ENCODE measurements around the gene LRRC56. TPM values are rescaled to one million over a fixed set of nuclear protein-coding genes. Genes with fewer than 3 reads are reported as not detected.

The LRRC56 gene
- total RNA-seq, 5 donors from 2014 or later (not counting 1 experiment from before 2014, with no cell fraction given), result 3.4 to 6.1 (median 5.6) TPM

DNA sequence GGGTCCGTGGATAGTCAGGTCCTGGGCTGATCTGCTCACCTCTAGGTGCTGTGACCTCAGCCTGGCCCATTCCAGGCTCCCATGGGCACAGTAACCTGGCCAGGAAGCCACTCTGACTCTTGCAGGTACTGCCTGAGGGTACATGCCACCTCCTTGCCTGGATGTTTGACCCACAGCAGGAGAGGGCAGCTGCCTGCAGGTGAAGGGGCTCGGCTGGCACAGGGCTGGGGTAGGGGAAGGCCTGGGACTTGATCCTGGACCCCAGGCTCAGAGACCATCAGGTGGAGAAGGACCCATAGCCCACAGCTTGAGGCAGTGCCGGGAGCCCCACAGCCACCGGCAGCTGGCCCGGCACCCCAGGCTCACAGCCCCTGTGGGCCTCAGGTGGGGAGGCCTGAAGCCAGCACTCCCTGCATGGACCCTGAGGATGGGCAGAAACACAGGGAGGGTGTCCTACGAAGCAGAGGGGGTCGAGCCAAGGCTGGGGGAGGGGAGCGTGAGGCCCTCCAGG lies 2.7 kb downstream of the LRRC56 start:
- Histone ChIP-seq H3K27ac (ENCODE audit: low read length) (no peak overlapping the region), H3K9me3 (no peaks in the 10 kb centered on the region), H3K4me3 (ENCODE audit: control insufficient read depth in 1 of 2, extremely low read depth in 1 of 2, low read length in 1 of 2) (no peak overlapping the region), H3K27me3 (replicated peaks in 1 of 2; ENCODE audit: control insufficient read depth in 2 of 2, extremely low read depth in 1 of 2, insufficient read depth in 2 of 2, low read length in 1 of 2) (peaks cover 0 to 3% of the 10 kb centered on the region in 2 experiments), H3K36me3 (ENCODE audit: control insufficient read depth in 2 of 2, extremely low read depth in 1 of 2, insufficient read depth in 1 of 2, low read length in 1 of 2) (peaks cover 0 to 4% of the 10 kb centered on the region in 2 donors), H3K4me1 (ENCODE audit: control insufficient read depth in 1 of 2, extremely low read depth in 1 of 2, insufficient read depth in 2 of 2, low read length in 2 of 2) (peaks cover 11 to 28% of the 10 kb centered on the region in 2 experiments)
- no peak overlapping the region for H3K4me3 Mint-ChIP-seq
- 86% methylated on average over 8 of the region's 8 CpGs for WGBS (ENCODE audit: insufficient coverage)
- ChIA-PET CTCF (no interaction called here), POLR2A (no interaction called here)
- peak in 1 of 35 experiments; percentile 7 for DNase-seq
- no peaks in the 10 kb centered on the region for H3K36me3 Mint-ChIP-seq
- no peaks in the 10 kb centered on the region for H3K9me3 Mint-ChIP-seq
- ATAC-seq (replicated peaks in 1 of 4), result no peak
- H3K4me1 Mint-ChIP-seq, result peaks cover 5 to 23% (median 20%) of the 10 kb centered on the region in 3 donors
- no peak overlapping the region for H3K27ac Mint-ChIP-seq
- no peaks in the 10 kb centered on the region for H3K27me3 Mint-ChIP-seq

DNA sequence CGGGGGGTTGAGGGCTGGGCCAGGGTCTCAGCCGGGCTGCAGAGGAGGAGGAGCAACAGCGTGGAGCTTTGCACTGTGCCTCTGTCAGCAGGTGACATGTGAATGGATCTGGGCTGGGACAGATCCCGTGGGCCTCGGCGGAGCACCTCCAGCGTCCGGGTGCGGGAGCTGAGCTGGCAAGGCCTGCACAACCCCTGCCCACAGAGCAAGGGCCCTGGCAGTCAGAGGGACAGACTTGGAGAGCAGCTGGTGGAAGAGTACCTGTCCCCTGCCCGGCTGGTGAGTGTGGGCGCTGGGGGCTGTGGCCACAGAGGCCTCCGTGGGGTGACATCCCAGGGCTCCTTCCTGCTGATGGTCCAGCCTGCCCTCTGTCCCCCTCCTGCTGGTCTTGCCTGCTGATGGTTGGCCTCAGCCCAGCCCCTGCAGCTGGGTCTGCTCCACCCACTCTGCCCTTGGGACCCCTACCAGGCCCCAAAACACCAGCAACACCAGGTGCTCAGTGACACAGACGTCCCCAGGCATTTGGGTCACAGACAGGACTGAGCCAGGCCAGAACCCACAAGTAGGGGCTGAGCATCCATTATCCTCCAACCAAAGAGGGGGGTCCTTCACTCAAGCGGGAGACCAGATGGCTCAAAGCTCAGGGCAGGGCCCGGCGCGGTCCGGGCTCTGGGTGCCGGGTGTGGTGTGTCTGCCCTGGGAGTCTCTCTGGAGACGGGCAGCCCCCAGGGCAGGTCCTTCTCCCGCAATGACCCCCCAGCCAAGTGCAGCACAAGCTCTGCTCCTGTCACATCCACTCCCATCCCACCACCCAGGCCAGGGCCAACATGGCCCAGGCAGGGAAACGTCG lies 3.5 kb downstream of the LRRC56 start:
- H3K4me1 ChIP-seq (ENCODE audit: control insufficient read depth in 1 of 2, extremely low read depth in 1 of 2, insufficient read depth in 2 of 2, low read length in 2 of 2), result peaks cover 11 to 28% of the 10 kb centered on the region in 2 experiments
- ATAC-seq (replicated peaks in 1 of 4) (no peak), DNase-seq (peak in 1 of 35 experiments; percentile 1)
- Mint-ChIP-seq H3K4me1 (peaks cover 5 to 23% (median 20%) of the 10 kb centered on the region in 3 donors), H3K4me3 (no peak overlapping the region), H3K9me3 (no peaks in the 10 kb centered on the region), H3K36me3 (no peaks in the 10 kb centered on the region), H3K27ac (no peak overlapping the region), H3K27me3 (no peaks in the 10 kb centered on the region)
- H3K36me3 ChIP-seq (ENCODE audit: control insufficient read depth in 2 of 2, extremely low read depth in 1 of 2, insufficient read depth in 1 of 2, low read length in 1 of 2), result peaks cover 0 to 4% of the 10 kb centered on the region in 2 donors
- H3K27ac ChIP-seq (ENCODE audit: low read length), result no peak overlapping the region
- H3K4me3 ChIP-seq (ENCODE audit: control insufficient read depth in 1 of 2, extremely low read depth in 1 of 2, low read length in 1 of 2), result no peak overlapping the region
- peaks cover 0 to 3% of the 10 kb centered on the region in 2 experiments for H3K27me3 ChIP-seq (replicated peaks in 1 of 2; ENCODE audit: control insufficient read depth in 2 of 2, extremely low read depth in 1 of 2, insufficient read depth in 2 of 2, low read length in 1 of 2)
- ChIA-PET POLR2A (no interaction called here), CTCF (no interaction called here)
- WGBS (ENCODE audit: insufficient coverage), result 96% methylated on average over 16 of the region's 23 CpGs
- H3K9me3 ChIP-seq, result no peaks in the 10 kb centered on the region

DNA sequence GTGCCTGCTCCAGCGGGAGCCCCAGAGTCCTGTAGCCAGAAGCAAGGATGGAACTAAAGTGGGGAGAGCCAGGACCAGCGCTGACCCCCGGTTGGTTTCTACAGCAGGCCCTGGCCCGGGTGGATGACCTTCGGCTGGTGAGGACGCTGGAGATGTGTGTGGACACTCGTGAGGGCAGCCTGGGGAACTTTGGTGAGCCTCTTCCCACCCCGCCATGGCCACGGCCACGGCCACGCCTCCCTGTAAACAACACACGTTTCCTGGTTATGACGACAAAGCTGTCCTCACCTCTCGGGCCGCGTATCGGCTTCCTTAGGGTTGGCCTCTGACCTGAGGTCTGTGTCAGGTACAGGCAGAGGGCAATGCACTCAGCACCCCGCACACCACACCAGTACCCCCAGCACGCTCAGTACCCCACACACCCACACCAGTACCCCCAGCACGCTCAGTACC lies 4.1 kb downstream of the LRRC56 start:
- H3K27me3 ChIP-seq (replicated peaks in 1 of 2; ENCODE audit: control insufficient read depth in 2 of 2, extremely low read depth in 1 of 2, insufficient read depth in 2 of 2, low read length in 1 of 2), result peaks cover 0 to 3% of the 10 kb centered on the region in 2 experiments
- ChIA-PET POLR2A (no interaction called here), CTCF (no interaction called here)
- 84% methylated on average over 16 of the region's 20 CpGs for WGBS (ENCODE audit: insufficient coverage)
- H3K4me3 ChIP-seq (ENCODE audit: control insufficient read depth in 1 of 2, extremely low read depth in 1 of 2, low read length in 1 of 2), result no peak overlapping the region
- Mint-ChIP-seq H3K9me3 (no peaks in the 10 kb centered on the region), H3K27ac (no peak overlapping the region), H3K36me3 (no peaks in the 10 kb centered on the region), H3K4me1 (peaks cover under 1 to 18% (median 16%) of the 10 kb centered on the region in 3 donors), H3K27me3 (no peaks in the 10 kb centered on the region), H3K4me3 (no peak overlapping the region)
- DNase-seq, result no peak
- H3K9me3 ChIP-seq, result no peaks in the 10 kb centered on the region
- ATAC-seq (replicated peaks in 1 of 4), result no peak
- H3K27ac ChIP-seq (ENCODE audit: low read length), result no peak overlapping the region
- H3K4me1 ChIP-seq (ENCODE audit: control insufficient read depth in 1 of 2, extremely low read depth in 1 of 2, insufficient read depth in 2 of 2, low read length in 2 of 2), result peaks cover 7 to 23% of the 10 kb centered on the region in 2 experiments
- H3K36me3 ChIP-seq (ENCODE audit: control insufficient read depth in 2 of 2, extremely low read depth in 1 of 2, insufficient read depth in 1 of 2, low read length in 1 of 2), result peaks cover 0 to 4% of the 10 kb centered on the region in 2 donors

DNA sequence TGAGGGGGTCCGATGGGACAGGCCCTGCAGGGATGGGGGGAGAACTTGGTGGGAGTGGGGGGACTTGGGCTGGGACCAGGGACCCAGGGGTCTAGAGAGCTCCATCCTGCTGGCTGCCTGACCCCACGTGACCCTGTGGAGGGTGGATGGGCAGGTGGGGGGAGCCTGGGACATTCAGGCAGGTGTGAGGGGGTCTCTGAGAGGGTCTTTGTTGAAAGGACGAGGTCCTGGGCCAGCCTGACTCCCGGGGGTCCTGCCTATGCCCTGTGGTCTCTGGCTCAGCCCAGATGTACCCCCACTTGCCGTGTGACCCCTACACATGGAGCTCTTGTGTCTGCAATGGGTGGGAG lies 7.5 kb downstream of the LRRC56 start:
- H3K4me1 Mint-ChIP-seq, result no peaks in the 10 kb centered on the region
- H3K4me1 ChIP-seq (ENCODE audit: control insufficient read depth in 1 of 2, extremely low read depth in 1 of 2, insufficient read depth in 2 of 2, low read length in 2 of 2), result no peaks in the 10 kb centered on the region
- DNase-seq, result no peak
- H3K9me3 ChIP-seq, result no peaks in the 10 kb centered on the region
- no peak overlapping the region for H3K27ac ChIP-seq (ENCODE audit: low read length)
- 56% methylated on average over 4 of the region's 5 CpGs for WGBS (ENCODE audit: insufficient coverage)
- H3K27ac Mint-ChIP-seq, result no peak overlapping the region
- no peak overlapping the region for H3K4me3 ChIP-seq (ENCODE audit: control insufficient read depth in 1 of 2, extremely low read depth in 1 of 2, low read length in 1 of 2)
- no peaks in the 10 kb centered on the region for H3K36me3 ChIP-seq (ENCODE audit: control insufficient read depth in 2 of 2, extremely low read depth in 1 of 2, insufficient read depth in 1 of 2, low read length in 1 of 2)
- no peak overlapping the region for H3K4me3 Mint-ChIP-seq
- peaks cover 0 to 5% of the 10 kb centered on the region in 2 experiments for H3K27me3 ChIP-seq (replicated peaks in 1 of 2; ENCODE audit: control insufficient read depth in 2 of 2, extremely low read depth in 1 of 2, insufficient read depth in 2 of 2, low read length in 1 of 2)
- CTCF ChIA-PET, result no interaction called here
- H3K9me3 Mint-ChIP-seq, result no peaks in the 10 kb centered on the region
- ATAC-seq (replicated peaks in 1 of 4), result no peak
- POLR2A ChIA-PET, result no interaction called here
- no peaks in the 10 kb centered on the region for H3K27me3 Mint-ChIP-seq
- no peaks in the 10 kb centered on the region for H3K36me3 Mint-ChIP-seq

DNA sequence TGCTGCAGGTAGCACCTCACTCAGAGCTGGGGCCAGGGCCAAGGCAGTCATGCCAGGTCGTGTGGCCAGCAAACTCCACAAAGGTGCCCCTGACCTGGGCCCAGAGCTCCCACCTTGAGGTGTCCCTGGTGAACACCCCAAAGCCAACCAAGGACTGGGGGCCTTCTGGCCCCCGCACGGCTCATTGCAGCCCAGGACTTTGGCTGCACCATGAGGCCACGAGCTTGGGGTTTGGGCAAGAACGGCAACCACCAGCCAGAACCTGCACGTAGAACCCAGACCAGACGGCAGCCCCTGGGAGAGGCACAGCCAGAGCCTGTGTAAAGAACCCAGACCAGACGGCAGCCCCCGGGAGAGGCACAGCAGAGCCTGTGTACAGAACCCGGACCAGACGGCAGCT lies 7.8 kb downstream of the LRRC56 start:
- H3K27me3 Mint-ChIP-seq, result no peaks in the 10 kb centered on the region
- WGBS (ENCODE audit: insufficient coverage), result 90% methylated on average over 10 of the region's 11 CpGs
- H3K27ac Mint-ChIP-seq, result no peak overlapping the region
- H3K36me3 ChIP-seq (ENCODE audit: control insufficient read depth in 2 of 2, extremely low read depth in 1 of 2, insufficient read depth in 1 of 2, low read length in 1 of 2), result no peaks in the 10 kb centered on the region
- CTCF ChIA-PET, result no interaction called here
- H3K4me3 Mint-ChIP-seq, result no peak overlapping the region
- no peaks in the 10 kb centered on the region for H3K36me3 Mint-ChIP-seq
- POLR2A ChIA-PET, result no interaction called here
- H3K27me3 ChIP-seq (replicated peaks in 1 of 2; ENCODE audit: control insufficient read depth in 2 of 2, extremely low read depth in 1 of 2, insufficient read depth in 2 of 2, low read length in 1 of 2), result peaks cover 0 to 5% of the 10 kb centered on the region in 2 experiments
- no peak overlapping the region for H3K27ac ChIP-seq (ENCODE audit: low read length)
- no peak for ATAC-seq (replicated peaks in 1 of 4)
- no peaks in the 10 kb centered on the region for H3K4me1 Mint-ChIP-seq
- H3K4me1 ChIP-seq (ENCODE audit: control insufficient read depth in 1 of 2, extremely low read depth in 1 of 2, insufficient read depth in 2 of 2, low read length in 2 of 2), result no peaks in the 10 kb centered on the region
- no peaks in the 10 kb centered on the region for H3K9me3 ChIP-seq
- no peaks in the 10 kb centered on the region for H3K9me3 Mint-ChIP-seq
- DNase-seq, result no peak
- H3K4me3 ChIP-seq (ENCODE audit: control insufficient read depth in 1 of 2, extremely low read depth in 1 of 2, low read length in 1 of 2), result no peak overlapping the region

DNA sequence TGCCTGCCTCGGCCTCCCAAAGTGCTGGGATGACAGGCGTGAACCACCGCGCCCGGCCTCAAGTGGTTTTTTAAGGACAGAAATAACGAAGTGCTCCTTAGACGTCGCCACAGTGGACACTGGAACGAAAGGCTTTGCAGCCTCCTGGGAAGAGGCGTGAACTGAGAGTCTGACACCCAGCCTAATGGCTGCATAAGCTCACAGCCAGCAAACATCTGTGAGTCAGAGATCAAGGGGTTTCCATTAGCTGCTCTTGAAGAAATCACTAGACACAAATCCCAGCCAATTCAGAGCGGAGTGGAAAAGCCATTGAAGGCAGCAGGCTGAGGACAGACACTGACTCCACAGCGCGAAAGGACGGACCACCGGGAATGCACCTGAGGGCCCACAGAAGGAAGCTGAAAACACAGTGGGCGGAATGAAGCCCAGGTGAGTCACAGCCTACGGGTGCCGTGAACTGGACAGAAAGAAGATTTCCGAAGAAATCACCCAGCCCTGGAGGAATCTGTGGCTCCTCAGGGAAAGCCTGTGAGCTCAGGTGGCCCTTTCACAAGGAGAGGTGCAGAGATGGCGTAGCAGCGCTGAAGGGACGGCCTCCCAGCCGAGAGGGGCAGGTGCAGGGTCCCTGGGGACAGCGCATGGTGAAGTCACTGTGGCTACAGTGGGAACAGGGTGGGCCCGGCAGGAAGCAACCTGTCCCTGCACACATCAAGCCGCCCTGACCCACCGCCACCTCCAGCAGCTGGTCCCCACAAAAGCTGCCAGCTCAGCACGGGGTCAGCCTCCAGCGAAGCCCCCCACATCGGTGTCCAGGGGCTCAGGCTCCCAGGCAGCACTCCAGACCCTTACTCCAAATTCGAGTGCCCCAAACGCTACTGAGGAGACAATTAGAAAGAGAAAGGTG lies 11.6 kb downstream of the LRRC56 start:
- ChIA-PET POLR2A (no interaction called here), CTCF (no interaction called here)
- H3K9me3 Mint-ChIP-seq, result no peaks in the 10 kb centered on the region
- WGBS (ENCODE audit: insufficient coverage), result 89% methylated on average over 29 of the region's 32 CpGs
- Histone ChIP-seq H3K9me3 (no peaks in the 10 kb centered on the region), H3K27ac (ENCODE audit: low read length) (no peak overlapping the region), H3K4me1 (ENCODE audit: control insufficient read depth in 1 of 2, extremely low read depth in 1 of 2, insufficient read depth in 2 of 2, low read length in 2 of 2) (peaks cover 0 to 4% of the 10 kb centered on the region in 2 experiments), H3K36me3 (ENCODE audit: control insufficient read depth in 2 of 2, extremely low read depth in 1 of 2, insufficient read depth in 1 of 2, low read length in 1 of 2) (no peaks in the 10 kb centered on the region), H3K4me3 (ENCODE audit: control insufficient read depth in 1 of 2, extremely low read depth in 1 of 2, low read length in 1 of 2) (no peak overlapping the region), H3K27me3 (replicated peaks in 1 of 2; ENCODE audit: control insufficient read depth in 2 of 2, extremely low read depth in 1 of 2, insufficient read depth in 2 of 2, low read length in 1 of 2) (peaks cover 0 to 16% of the 10 kb centered on the region in 2 experiments)
- ATAC-seq (replicated peaks in 1 of 4), result no peak
- no peaks in the 10 kb centered on the region for H3K4me1 Mint-ChIP-seq
- no peaks in the 10 kb centered on the region for H3K36me3 Mint-ChIP-seq
- DNase-seq, result no peak
- H3K27me3 Mint-ChIP-seq, result no peaks in the 10 kb centered on the region
- H3K27ac Mint-ChIP-seq, result no peak overlapping the region
- H3K4me3 Mint-ChIP-seq, result no peak overlapping the region
